CD4-positive, alpha-beta memory T cell (primary cell): ENCODE measurements around the gene PDCD1. TPM values are rescaled to one million over a fixed set of nuclear protein-coding genes. Genes with fewer than 3 reads are reported as not detected.

Source experiments
- CTCF ChIA-PET: fragments of 350-600 bp; sonication (Branson Sonifier 250); formaldehyde crosslinking; loops from one replicate; lab custom pipeline; 2021; ENCODE audit warnings: inconsistent platforms; ENCODE audit not compliant: partially characterized antibody; lab: Charles Lee
- POLR2A ChIA-PET: fragments of 350-600 bp; sonication (Branson Sonifier 250); formaldehyde crosslinking; loops from one replicate; lab custom pipeline; 2021; ENCODE audit not compliant: partially characterized antibody; lab: Charles Lee
- DNase-seq, 5 donors: peaks; one replicate each; pipeline versions ENCODE4 v3.0.0 to v3.0.0-alpha.2; 2020 to 2022; ENCODE audit warnings: mixed read lengths in 1 of 5
- H3K27ac ChIP-seq: one replicate; pipeline ENCODE4 v1.7.0; 2013; ENCODE audit warnings: low read depth, low read length
- H3K27me3 ChIP-seq: 2 replicates; pipeline ENCODE4 v1.7.0; 2013; ENCODE audit warnings: mild to moderate bottlenecking, low read length, moderate library complexity; ENCODE audit not compliant: insufficient read depth
- H3K36me3 ChIP-seq: 2 replicates; pipeline ENCODE4 v1.7.0; 2013; ENCODE audit warnings: mild to moderate bottlenecking, low read length, moderate library complexity; ENCODE audit not compliant: insufficient read depth
- H3K4me1 ChIP-seq: 2 replicates; pipeline ENCODE4 v1.7.0; 2013; ENCODE audit warnings: mild to moderate bottlenecking, low read length, moderate library complexity; ENCODE audit not compliant: insufficient read depth
- H3K4me3 ChIP-seq, 2 donors: one replicate each; pipeline ENCODE4 v1.7.0; 2013; ENCODE audit warnings: low read length in 2 of 2, mild to moderate bottlenecking in 1 of 2
- H3K9me3 ChIP-seq, 2 donors: one replicate each; pipeline ENCODE4 v1.7.0; 2013; ENCODE audit warnings: low read length in 2 of 2, control low read depth in 1 of 2; ENCODE audit not compliant: control insufficient read depth in 1 of 2
- H3K27ac Mint-ChIP-seq, 7 donors: one replicate each; pipeline ENCODE4 v1.8.0; 2020 to 2021; ENCODE audit warnings: mixed read lengths in 7 of 7, mild to moderate bottlenecking in 6 of 7, inconsistent platforms in 3 of 7, moderate library complexity in 3 of 7
- H3K27me3 Mint-ChIP-seq, 2 donors: one replicate each; pipeline ENCODE4 v1.8.0; 2020 to 2021; ENCODE audit warnings: mixed read lengths in 2 of 2
- H3K36me3 Mint-ChIP-seq, 2 donors: one replicate each; pipeline ENCODE4 v1.8.0; 2020 to 2021; ENCODE audit warnings: mixed read lengths in 2 of 2, inconsistent platforms in 1 of 2, mild to moderate bottlenecking in 1 of 2
- H3K4me1 Mint-ChIP-seq, 4 donors: one replicate each; pipeline ENCODE4 v1.8.0; 2020 to 2021; ENCODE audit warnings: mixed read lengths in 4 of 4, mild to moderate bottlenecking in 1 of 4
- H3K4me3 Mint-ChIP-seq, 8 donors: one replicate each; pipeline ENCODE4 v1.8.0; 2020 to 2021; ENCODE audit warnings: mixed read lengths in 8 of 8, mild to moderate bottlenecking in 7 of 8, moderate library complexity in 6 of 8, inconsistent platforms in 3 of 8
- H3K9me3 Mint-ChIP-seq, 8 donors: one replicate each; pipeline ENCODE4 v1.8.0; 2020 to 2021; ENCODE audit warnings: mixed read lengths in 8 of 8, mild to moderate bottlenecking in 5 of 8, inconsistent platforms in 3 of 8, moderate library complexity in 1 of 8
- intact Hi-C: fragments of 100-400 bp; cut with micrococcal nuclease; formaldehyde crosslinking; loops from one replicate; pipeline ENCODE4 v1.15.1; 2023
- polyA plus RNA-seq, 2 donors: library from polyadenylated mRNA; unstranded; fragments of 300-500 nt; fragmentation: Illumina TruSeq; gene quantifications; one replicate each; pipeline ENCODE4 v1.2.3, GENCODE V29; 2021
- total RNA-seq, 2 experiments: library from RNA; stranded (reverse); gene quantifications; one replicate each; pipeline ENCODE4 v1.2.3, GENCODE V29; 2021

The PDCD1 gene
- total and polyA plus RNA-seq, 4 experiments from 2014 or later = 5.2 to 12.4 (median 6.1) TPM

- POLR2A ChIA-PET = interaction anchor here (1.4 to 3.3 kb wide), 9 partner anchors 8 to 171 kb away, joined by 4 to 31 read pairs (median 11); partner anchors contain the start of genes D2HGDH, ING5 and RTP5
- peak; percentile 26 to 71 (median 39) for DNase-seq
- peaks cover 84% of the 10 kb centered on the region for H3K4me1 ChIP-seq
These were observed 916 bp upstream of the PDCD1 start for GRCh38 chr2:241859436-241860183.

GRCh38 chr2:241859017-241859435 lies 332 bp upstream of the PDCD1 start:
- no peaks in the 10 kb centered on the region for H3K27me3 ChIP-seq
- H3K27ac ChIP-seq = peak overlapping the region; percentile 64
- Mint-ChIP-seq H3K36me3 (peaks cover 0 to 1% of the 10 kb centered on the region in 2 donors), H3K4me1 (peaks cover 31 to 74% (median 49%) of the 10 kb centered on the region in 4 donors), H3K9me3 (no peaks in the 10 kb centered on the region), H3K4me3 (peak overlapping the region in 7 of 8 donors; percentile 38 to 96 (median 88)), H3K27me3 (no peaks in the 10 kb centered on the region), H3K27ac (peak overlapping the region in 3 of 7 donors; percentile 18 to 96 (median 92))
- H3K4me3 ChIP-seq = peak overlapping the region; percentile 23 to 68
- intact Hi-C loops = loop anchor here (1.0 to 5.0 kb wide), 3 partner anchors 15 to 97 kb away; no protein-coding TSS in a partner anchor
- CTCF ChIA-PET = interaction anchor here (1.5 to 1.9 kb wide), 4 partner anchors 8 to 157 kb away, joined by 3 to 5 read pairs (median 4); partner anchors contain the start of gene ING5
- no peaks in the 10 kb centered on the region for H3K9me3 ChIP-seq
- DNase-seq = no peak
- POLR2A ChIA-PET = interaction anchor here (0.8 to 3.3 kb wide), 10 partner anchors 9 to 171 kb away, joined by 3 to 31 read pairs (median 10); partner anchors contain the start of genes D2HGDH, ING5 and RTP5
- H3K36me3 ChIP-seq = no peaks in the 10 kb centered on the region
- peaks cover 80% of the 10 kb centered on the region for H3K4me1 ChIP-seq

More at GRCh38 chr2:241859436-241860183, 916 bp upstream of the PDCD1 start:
- intact Hi-C loops = loop anchor here (1.0 to 5.0 kb wide), 3 partner anchors 15 to 97 kb away; no protein-coding TSS in a partner anchor
- H3K4me3 ChIP-seq = peak overlapping the region; percentile 23 to 68
- CTCF ChIA-PET = interaction anchor here (1.5 to 1.9 kb wide), 5 partner anchors 9 to 158 kb away, joined by 3 to 7 read pairs (median 5); partner anchors contain the start of gene ING5
- H3K9me3 ChIP-seq = no peaks in the 10 kb centered on the region
- H3K27ac ChIP-seq = peak overlapping the region; percentile 64
- H3K36me3 Mint-ChIP-seq = peaks cover 0 to 1% of the 10 kb centered on the region in 2 donors
- peak overlapping the region; percentile 87 to 96 (median 90) for H3K4me3 Mint-ChIP-seq
- H3K9me3 Mint-ChIP-seq = no peaks in the 10 kb centered on the region
- peaks cover 0 to 2% of the 10 kb centered on the region in 2 donors for H3K27me3 Mint-ChIP-seq
- H3K36me3 ChIP-seq = no peaks in the 10 kb centered on the region
- no peaks in the 10 kb centered on the region for H3K27me3 ChIP-seq
- H3K4me1 Mint-ChIP-seq = peaks cover 37 to 79% (median 55%) of the 10 kb centered on the region in 4 donors
- H3K27ac Mint-ChIP-seq = peak overlapping the region; percentile 92 to 98 (median 96)

- Mint-ChIP-seq H3K4me1 (peaks cover 22 to 60% (median 38%) of the 10 kb centered on the region in 4 donors), H3K36me3 (peaks cover 0 to 1% of the 10 kb centered on the region in 2 donors), H3K27ac (peak overlapping the region; percentile 48 to 94 (median 84)), H3K9me3 (no peaks in the 10 kb centered on the region), H3K4me3 (peak overlapping the region; percentile 82 to 91 (median 87)), H3K27me3 (no peaks in the 10 kb centered on the region)
- peaks cover 66% of the 10 kb centered on the region for H3K4me1 ChIP-seq
- DNase-seq = peak in 1 of 5 donors; percentile 33
- H3K4me3 ChIP-seq = peak overlapping the region; percentile 58 to 68
- CTCF ChIA-PET = interaction anchor here (1.0 to 2.0 kb wide), 2 partner anchors 11 to 171 kb away, joined by 3 to 11 read pairs; partner anchors contain the start of gene DTYMK
- peak overlapping the region; percentile 64 for H3K27ac ChIP-seq
- intact Hi-C loops = loop anchor here (2.0 to 5.0 kb wide), 2 partner anchors 23 to 95 kb away; no protein-coding TSS in a partner anchor
- POLR2A ChIA-PET = interaction anchor here (2.1 to 3.3 kb wide), 5 partner anchors 10 to 156 kb away, joined by 9 to 31 read pairs (median 16); partner anchors contain the start of genes ING5 and RTP5
- no peaks in the 10 kb centered on the region for H3K9me3 ChIP-seq
- H3K36me3 ChIP-seq = no peaks in the 10 kb centered on the region
- H3K27me3 ChIP-seq = no peaks in the 10 kb centered on the region
These were observed 1.0 kb downstream of the PDCD1 start for GRCh38 chr2:241857572-241858121.

- peak overlapping the region; percentile 64 for H3K27ac ChIP-seq
- no peaks in the 10 kb centered on the region for H3K9me3 Mint-ChIP-seq
- no peaks in the 10 kb centered on the region for H3K9me3 ChIP-seq
- H3K4me1 ChIP-seq = peaks cover 64% of the 10 kb centered on the region
- no peaks in the 10 kb centered on the region for H3K27me3 Mint-ChIP-seq
- peak overlapping the region; percentile 55 to 84 (median 70) for H3K27ac Mint-ChIP-seq
- no peaks in the 10 kb centered on the region for H3K36me3 ChIP-seq
- H3K27me3 ChIP-seq = no peaks in the 10 kb centered on the region
- DNase-seq = no peak
- H3K4me1 Mint-ChIP-seq = peaks cover 22 to 54% (median 38%) of the 10 kb centered on the region in 4 donors
- peak overlapping the region in 1 of 2 donors; percentile 68 for H3K4me3 ChIP-seq
- ChIA-PET POLR2A (interaction anchor here (1.2 kb wide), 1 partner anchor 12 kb away, joined by 4 read pairs; no protein-coding TSS in a partner anchor), CTCF (interaction anchor here (1.4 to 2.0 kb wide), 2 partner anchors 11 to 21 kb away, joined by 4 to 11 read pairs; no protein-coding TSS in a partner anchor)
- intact Hi-C loops = loop anchor here (5.0 kb wide), 1 partner anchor 95 kb away; no protein-coding TSS in a partner anchor
- H3K36me3 Mint-ChIP-seq = peaks cover 0 to 1% of the 10 kb centered on the region in 2 donors
- H3K4me3 Mint-ChIP-seq = peak overlapping the region; percentile 51 to 89 (median 73)
These were observed 1.6 kb downstream of the PDCD1 start for GRCh38 chr2:241857041-241857541.

GRCh38 chr2:241855888-241856422 lies 2.7 kb downstream of the PDCD1 start:
- Histone ChIP-seq H3K27me3 (no peaks in the 10 kb centered on the region), H3K36me3 (no peaks in the 10 kb centered on the region), H3K4me1 (peaks cover 60% of the 10 kb centered on the region), H3K9me3 (no peaks in the 10 kb centered on the region), H3K27ac (peak overlapping the region; percentile 14), H3K4me3 (no peak overlapping the region)
- peak in 1 of 5 donors; percentile 18 for DNase-seq
- Mint-ChIP-seq H3K4me3 (peak overlapping the region in 7 of 8 donors; percentile 22 to 89 (median 61)), H3K4me1 (peaks cover 14 to 43% (median 27%) of the 10 kb centered on the region in 4 donors), H3K36me3 (peaks cover 1 to 3% of the 10 kb centered on the region in 2 donors), H3K9me3 (no peaks in the 10 kb centered on the region), H3K27ac (peak overlapping the region in 3 of 7 donors; percentile 58 to 91 (median 65)), H3K27me3 (no peaks in the 10 kb centered on the region)
- intact Hi-C loops = loop anchor here (5.0 kb wide), 1 partner anchor 94 kb away; no protein-coding TSS in a partner anchor
- ChIA-PET POLR2A (interaction anchor here (1.2 to 1.4 kb wide), 3 partner anchors 11 to 154 kb away, joined by 3 to 4 read pairs (median 4); partner anchors contain the start of gene ING5), CTCF (interaction anchor here (1.3 to 2.0 kb wide), 3 partner anchors 12 to 23 kb away, joined by 3 to 11 read pairs (median 4); no protein-coding TSS in a partner anchor)
